GM18861 (cell line): ENCODE results near the gene SMC3.
"Not testable (repeated sequence)": the region's sequence is repeated elsewhere in the genome, so short reads cannot be mapped to it uniquely, and the experiment has no call there.

Source experiments
- ATAC-seq: cut with Tn5 transposase; IDR thresholded peaks from one replicate; pipeline ENCODE4 v1.9.1; 2021; ENCODE audit not compliant: unreplicated experiment

Gene SMC3

GRCh38 chr10:110620398-110620719, 52.9 kb downstream of the SMC3 start:
- no peak for ATAC-seq

- ATAC-seq = not testable (repeated sequence)
Observed at GRCh38 chr10:110623316-110623715, 55.8 kb downstream of the SMC3 start.

- no peak for ATAC-seq
Observed at GRCh38 chr10:110625356-110625894, 57.9 kb downstream of the SMC3 start.

- ATAC-seq = no peak
Observed at GRCh38 chr10:110625951-110626855, 58.7 kb downstream of the SMC3 start.

GRCh38 chr10:110628161-110628560, 60.7 kb downstream of the SMC3 start:
- no peak for ATAC-seq

- ATAC-seq = no peak
Observed at GRCh38 chr10:110629680-110630191, 62.2 kb downstream of the SMC3 start.

- no peak for ATAC-seq
Observed at GRCh38 chr10:110631934-110632333, 64.4 kb downstream of the SMC3 start.

GRCh38 chr10:110632591-110633215, 65.2 kb downstream of the SMC3 start:
- ATAC-seq = no peak

GRCh38 chr10:110634527-110635209, 67.2 kb downstream of the SMC3 start:
- no peak for ATAC-seq

GRCh38 chr10:110636572-110636931, 69.1 kb downstream of the SMC3 start:
- ATAC-seq = no peak

GRCh38 chr10:110636932-110637557, 69.5 kb downstream of the SMC3 start:
- no peak for ATAC-seq

GRCh38 chr10:110637558-110638053, 70.1 kb downstream of the SMC3 start:
- ATAC-seq = no peak

- ATAC-seq = no peak
Observed at GRCh38 chr10:110638319-110638718, 70.8 kb downstream of the SMC3 start.

- not testable (repeated sequence) for ATAC-seq
Observed at GRCh38 chr10:110639046-110639445, 71.6 kb downstream of the SMC3 start.

GRCh38 chr10:110639858-110640257, 72.4 kb downstream of the SMC3 start:
- not testable (repeated sequence) for ATAC-seq

GRCh38 chr10:110641256-110641655, 73.8 kb downstream of the SMC3 start:
- ATAC-seq = peak; percentile 74

GRCh38 chr10:110642204-110643034, 74.9 kb downstream of the SMC3 start:
- ATAC-seq = no peak

- ATAC-seq = no peak
Observed at GRCh38 chr10:110643035-110643652, 75.6 kb downstream of the SMC3 start.
